GM19025 (cell line): ENCODE data around the gene RDH12.
"Not testable (repeated sequence)": the region's sequence is repeated elsewhere in the genome, so short reads cannot be mapped to it uniquely, and the experiment has no call there.

Source experiments
- ATAC-seq: cut with Tn5 transposase; IDR thresholded peaks from one replicate; pipeline ENCODE4 v1.9.1; 2021; ENCODE audit warnings: mild to moderate bottlenecking, low read depth, moderate library complexity; ENCODE audit not compliant: unreplicated experiment

Gene RDH12

DNA sequence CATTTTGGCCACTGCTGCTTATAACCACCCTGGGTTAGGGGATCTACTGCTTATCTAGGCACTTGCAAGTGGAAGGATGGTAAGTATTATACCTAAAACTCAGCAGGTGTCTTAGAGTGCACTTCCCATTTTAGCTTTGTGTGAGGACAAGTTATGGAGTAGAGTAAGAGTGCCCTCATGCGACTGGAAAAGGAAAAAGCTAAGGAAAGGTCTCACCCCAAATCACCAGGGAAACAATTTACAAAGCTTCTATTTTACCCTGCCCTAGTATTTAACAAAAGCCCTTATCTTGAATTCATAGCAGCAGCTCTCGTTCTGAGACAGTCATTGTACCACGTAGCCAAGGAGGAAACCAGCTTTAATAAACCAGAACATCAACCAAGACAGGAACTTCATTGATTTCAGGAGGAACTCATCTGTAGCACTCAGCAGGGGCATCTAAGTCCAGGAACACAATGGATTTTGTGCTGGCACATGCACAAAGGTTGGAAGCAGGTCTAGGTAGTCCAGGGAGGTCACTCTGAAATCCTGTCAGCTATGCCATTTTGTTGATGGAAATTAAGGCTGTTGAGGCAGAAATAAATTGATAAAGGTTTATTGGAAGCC is 2.9 kb downstream of the RDH12 start:
- ATAC-seq, result no peak

DNA sequence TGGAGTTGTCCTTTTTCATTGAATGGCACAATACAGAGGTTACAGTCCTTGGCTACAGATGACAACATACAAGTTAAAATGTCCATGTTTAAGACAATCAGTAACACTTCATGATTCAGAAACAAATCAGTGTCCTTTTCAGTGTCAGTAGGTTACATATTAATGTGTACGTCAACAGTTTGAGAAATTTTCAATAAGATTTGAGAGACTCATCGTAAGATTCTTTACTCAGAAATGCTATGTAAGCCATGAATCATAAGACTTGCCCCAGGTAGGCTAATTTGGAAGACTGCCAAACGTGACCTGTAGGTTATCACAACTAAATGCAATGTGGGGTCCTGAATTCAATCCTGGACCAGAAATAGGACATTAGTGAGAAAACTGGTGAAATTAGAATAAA is 3.5 kb downstream of the RDH12 start:
- ATAC-seq, result no peak

DNA sequence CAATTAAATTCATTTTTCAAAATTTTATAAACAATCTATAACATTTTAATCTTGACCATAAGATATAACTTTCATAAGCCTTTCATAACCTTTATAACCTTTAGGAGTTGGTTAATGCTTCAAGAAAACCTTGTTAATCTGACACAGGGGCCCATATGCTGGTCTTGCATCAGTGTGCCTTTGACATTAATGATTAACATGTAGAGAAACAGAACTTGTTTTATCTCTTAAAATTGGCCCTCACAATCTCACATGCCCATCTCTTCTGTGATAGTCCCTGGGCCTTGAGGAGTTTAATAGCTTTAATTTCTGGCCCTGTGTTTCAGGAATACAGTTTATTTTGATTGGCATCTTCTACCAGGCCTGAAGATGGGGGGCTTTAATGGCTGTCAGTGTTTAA is 7.7 kb downstream of the RDH12 start:
- not testable (repeated sequence) for ATAC-seq

DNA sequence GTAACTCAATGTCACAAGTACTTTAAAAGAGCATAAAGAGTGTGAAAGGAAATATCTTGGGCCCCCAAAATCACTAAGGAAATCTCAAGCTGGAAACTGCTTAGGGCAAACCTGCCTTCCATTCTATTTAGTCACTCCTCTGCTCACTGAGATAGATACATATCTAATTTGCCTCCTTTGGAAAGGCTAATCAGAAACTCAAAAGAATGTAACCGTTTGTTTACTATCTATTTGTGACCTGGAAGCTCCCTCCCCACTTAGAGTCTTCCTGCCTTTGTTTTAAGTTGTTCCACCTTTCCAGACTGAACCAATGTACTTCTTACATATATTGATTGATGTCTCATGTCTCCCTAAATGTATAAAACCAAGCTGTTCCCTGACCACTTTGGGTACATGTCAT is 8.1 kb downstream of the RDH12 start:
- ATAC-seq, result not testable (repeated sequence)

DNA sequence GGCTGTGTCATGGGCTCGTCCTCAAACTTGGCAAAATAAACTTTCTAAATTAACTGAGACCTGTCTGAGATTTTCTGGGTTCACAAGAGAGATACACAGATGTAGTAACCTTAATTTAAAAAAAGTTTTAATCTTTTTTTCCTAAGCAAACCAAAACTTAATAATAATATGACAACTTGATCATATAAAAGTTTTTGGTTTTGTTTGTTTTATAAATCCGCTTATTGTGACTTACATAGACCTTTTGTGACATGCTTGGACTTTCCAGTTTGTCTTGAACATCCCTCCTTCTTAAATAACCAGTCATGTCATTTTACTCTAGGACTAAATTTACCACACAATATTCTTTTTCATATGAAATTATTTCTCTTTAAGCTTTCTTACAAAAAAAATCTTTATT is 8.5 kb downstream of the RDH12 start:
- ATAC-seq, result no peak

DNA sequence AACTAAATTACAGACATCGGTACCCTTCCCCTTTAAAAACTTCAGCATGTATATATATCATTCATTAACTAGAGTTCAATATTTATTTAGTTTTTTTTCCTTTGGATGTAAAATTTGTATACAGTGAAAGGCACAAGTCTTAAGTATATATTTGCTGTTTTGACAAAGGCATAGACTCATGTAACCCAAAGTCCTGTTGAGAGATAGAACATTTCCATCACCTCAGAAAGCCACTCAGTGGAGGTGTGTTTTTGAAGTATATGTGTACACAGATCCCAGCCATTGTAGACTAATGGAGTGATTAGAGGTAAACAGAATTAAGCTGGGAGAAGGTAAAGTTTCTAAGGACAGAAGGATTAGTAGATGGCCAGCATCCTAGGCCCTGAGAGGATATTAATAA is 15.4 kb downstream of the RDH12 start:
- no peak for ATAC-seq

DNA sequence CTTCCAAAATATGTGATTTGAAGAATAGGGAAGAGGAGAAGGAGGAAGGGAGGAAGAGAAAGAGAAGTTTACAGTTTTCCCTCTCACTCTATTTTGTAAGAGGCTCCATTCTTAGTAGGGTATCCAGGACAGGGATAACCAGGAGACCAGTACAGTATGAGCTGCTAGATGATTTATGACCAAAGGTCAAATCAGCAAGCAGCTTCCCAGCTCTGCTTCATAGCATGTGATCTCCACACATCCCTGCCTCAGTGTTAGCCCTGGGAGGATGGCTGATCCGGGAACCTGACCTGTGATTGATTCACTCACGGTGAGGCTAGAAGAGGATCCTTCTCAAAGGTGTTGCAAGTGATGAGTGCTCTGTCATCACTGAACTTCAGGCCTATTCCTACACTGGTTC is 16.6 kb downstream of the RDH12 start:
- no peak for ATAC-seq

DNA sequence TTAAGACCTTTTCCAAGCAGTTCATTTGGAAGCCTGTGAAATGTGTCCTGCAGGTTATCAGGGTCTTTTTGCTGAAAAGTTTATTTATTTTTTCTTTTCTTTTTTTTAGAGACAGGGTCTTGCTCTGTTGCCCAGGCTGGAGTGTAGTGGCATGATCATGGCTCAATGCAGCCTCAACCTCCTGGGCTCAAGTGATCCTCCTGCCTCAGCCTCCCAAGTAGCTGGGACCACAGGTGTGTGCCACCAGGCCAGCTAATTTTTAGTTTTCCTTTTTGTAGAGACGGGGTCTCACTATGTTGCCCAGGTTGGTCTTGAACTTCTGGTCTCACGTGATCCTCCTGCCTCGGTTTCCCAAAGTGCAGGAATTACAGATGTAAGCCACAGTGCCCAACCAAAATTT is 17.7 kb downstream of the RDH12 start:
- not testable (repeated sequence) for ATAC-seq

DNA sequence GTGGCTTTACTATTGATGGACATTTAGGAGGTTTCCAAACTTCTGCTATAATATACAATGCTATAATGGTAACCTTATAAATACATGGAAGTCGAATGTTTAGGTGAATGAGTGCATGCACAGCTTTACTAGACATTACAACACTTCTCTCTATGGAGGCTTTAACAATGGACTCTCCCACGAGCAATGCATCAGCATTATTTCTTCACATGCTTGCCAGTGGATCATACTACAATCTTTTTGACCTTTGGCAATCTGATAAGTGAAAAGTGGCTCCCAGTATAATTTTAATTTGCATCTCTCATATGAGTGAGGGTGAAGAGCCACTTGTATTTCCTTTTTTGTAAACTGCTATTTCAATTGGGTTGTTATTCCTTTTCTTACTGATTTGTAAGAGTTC is 18.2 kb downstream of the RDH12 start:
- no peak for ATAC-seq

DNA sequence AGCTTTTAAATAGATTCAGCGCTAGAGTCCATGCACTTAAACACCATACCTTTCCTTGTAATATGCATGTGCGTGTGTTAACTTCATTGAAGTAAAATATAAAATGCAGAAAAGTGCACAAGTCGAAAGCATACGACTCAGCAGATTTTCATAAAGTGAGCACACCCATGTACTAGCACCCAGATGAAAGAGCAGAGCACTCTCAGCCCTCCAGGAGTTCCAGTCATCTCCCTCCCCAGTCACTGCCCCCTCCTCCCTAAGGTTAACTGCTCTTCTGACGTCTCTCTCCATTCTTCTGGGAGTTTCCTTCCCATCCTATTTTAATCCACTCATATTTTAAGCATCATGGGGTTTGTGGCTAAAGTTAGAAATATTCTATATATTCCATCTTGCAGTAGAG is 20.2 kb downstream of the RDH12 start:
- no peak for ATAC-seq

DNA sequence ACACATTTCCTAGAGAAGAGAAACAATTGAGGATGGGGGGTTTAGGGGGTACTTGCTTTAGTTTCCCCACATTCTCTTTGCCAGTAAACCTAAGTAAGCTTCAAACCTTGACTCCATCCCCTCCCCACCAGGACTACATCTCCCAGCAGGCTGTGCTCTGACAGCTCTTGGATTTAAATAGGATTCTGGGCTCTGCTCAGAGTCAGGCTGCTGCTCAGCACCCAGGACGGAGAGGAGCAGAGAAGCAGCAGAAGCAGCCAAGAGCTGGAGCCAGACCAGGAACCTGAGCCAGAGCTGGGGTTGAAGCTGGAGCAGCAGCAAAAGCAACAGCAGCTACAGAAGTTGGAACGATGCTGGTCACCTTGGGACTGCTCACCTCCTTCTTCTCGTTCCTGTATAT is 20.6 kb downstream of the RDH12 start:
- no peak for ATAC-seq

DNA sequence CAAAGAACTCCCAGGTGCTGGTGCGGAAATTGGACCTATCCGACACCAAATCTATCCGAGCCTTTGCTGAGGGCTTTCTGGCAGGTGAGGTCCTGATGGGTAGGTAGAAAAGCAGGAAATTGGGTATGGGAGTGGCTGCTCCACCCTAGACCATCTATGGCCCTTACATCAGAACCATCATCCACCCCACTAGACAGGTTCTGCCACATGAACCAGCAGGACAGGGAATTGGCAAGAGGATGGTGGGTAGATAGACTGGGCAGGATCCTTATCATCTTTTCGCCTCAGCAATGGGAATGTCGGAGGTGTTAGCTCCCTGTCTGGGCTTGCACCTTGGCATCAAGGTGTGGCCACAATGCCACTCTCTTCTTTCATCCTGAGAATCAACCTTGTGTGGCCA is 23.5 kb downstream of the RDH12 start:
- ATAC-seq, result no peak

DNA sequence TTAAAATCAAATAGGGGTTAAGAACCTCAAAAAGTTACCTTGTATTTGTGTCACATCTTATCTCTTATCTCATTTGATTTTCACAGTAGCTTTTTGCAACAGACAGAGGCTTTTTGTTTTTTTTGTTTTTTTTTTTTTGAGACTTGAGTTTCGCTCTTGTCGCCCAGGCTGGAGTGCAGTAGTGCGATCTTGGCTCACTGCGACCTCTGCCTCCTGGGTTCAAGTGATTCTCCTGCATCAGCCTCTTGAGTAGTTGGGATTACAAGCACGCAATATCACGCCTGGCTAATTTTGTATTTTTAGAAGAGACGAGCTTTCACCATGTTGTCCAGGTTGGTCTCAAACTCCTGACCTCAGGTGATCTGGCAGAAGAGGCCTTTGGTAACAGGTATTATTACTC is 25.7 kb downstream of the RDH12 start:
- ATAC-seq, result no peak

DNA sequence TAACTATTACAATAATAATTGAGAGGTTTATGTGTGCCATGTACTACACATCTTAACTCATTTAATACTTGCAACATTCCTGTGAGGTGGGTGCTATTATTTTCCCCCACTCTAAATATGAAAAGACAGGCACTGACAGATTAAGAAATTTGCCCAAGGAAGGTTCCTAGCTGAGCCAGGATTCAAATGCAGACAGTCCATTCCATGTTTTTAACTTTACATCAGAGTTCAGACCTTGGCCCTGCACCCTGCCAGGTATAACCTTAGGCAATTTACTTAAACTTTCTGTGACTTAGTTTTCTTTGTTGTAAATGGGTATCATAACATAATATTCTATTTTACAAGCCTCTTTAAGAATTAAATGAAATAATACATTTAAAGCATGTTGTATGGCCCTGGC is 26.6 kb downstream of the RDH12 start:
- ATAC-seq, result no peak

DNA sequence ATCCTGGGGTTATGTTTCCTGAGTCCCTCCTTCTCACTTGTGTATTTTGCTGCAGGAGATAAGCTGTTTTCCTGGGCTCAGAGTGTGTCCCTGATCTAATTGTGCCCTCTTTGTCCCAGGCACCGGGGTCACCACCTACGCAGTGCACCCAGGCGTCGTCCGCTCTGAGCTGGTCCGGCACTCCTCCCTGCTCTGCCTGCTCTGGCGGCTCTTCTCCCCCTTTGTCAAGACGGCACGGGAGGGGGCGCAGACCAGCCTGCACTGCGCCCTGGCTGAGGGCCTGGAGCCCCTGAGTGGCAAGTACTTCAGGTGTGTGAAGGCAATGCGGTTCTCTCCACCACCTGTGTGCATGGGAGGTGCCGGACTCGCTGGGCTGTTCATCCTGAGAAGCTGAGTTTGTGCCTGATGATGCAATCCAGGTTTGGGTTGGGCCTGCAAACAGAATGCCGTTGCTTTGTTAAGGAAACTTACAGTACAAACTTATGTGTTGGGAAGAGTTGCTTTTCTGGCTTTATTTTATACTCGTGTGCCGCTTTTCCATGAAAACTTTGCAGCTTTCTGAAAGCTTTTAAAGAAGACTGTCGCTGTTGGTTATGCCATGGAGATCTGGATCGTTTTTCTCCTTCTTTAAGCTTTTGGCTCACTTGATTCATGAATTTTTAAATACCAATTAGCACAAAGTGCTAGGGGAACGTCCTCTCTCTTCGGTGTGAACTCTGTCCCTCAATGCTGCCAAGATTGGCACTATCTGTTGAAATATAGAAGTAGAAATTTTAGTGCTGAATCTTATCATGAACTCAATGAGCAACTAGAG is 27.6 kb downstream of the RDH12 start:
- ATAC-seq, result no peak

DNA sequence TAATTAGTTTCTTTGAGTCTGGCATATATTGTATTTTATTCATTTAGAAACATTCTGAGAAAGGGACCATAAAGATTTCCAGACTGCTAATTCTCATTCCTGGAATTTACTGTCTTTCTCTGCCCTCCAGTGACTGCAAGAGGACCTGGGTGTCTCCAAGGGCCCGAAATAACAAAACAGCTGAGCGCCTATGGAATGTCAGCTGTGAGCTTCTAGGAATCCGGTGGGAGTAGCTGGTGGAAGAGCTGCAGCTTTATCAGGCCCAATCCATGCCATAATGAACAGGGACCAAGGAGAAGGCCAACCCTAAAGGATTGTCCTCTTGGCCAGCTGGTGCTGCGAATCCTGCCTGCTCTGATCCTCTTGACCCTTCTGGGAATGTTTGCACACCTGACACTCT is 31.9 kb downstream of the RDH12 start:
- no peak for ATAC-seq

DNA sequence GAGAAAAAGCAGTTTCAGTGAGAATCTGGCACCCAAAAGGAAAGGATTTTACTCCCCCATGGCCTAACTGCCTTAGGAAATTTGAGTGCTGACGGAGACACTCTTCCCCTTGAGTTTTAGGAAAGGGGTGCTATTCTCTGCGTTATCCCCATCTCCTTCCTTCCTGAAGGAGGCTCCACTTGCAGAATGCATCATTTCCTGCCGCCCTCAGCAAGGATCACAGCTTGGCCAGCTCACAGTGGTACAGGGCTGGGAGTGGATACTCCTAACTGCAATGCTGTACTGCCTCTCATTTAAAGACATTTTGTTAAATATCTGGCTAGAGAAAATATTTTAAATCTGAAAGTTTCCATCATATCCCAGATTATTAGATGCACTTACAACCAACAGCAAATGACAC is 33.0 kb downstream of the RDH12 start:
- ATAC-seq, result no peak

DNA sequence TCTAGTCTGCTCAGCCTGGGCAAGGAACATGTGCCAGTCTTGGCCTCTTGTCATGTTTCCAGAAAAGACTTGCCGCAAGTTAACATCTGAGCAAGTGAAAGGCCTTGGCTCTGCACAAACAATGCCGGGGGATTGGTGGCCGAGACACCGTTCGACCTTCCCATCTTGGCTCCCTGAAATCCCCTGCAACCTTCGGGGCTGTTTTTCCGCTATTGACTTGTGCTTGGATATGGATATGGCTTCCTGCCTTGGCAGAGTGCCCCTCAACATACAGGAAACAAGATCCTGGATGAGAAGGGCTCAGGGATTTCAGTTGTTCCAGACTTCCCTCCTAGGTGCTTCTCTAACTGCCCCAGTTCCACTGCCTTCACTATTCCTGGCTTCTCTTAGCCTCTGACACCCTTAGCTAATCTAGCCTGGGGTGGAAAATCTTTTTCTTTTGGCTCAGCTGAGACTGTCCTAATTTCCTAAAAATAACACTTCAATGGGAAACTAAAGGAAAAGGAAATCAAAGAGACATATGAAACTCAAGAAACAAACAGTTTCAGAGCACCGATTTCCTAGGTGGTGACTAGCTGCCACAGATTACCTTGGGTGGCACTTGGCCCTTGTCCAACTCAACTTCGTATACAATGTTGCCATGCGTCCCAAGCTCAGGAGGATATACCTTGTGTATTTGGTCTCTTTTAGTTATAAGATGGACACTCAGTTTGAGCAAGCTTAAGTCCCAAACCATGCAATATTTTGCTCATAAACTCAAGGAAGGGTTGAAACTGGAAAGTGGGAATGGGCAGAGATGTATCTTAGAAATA is 33.9 kb downstream of the RDH12 start:
- ATAC-seq, result no peak

DNA sequence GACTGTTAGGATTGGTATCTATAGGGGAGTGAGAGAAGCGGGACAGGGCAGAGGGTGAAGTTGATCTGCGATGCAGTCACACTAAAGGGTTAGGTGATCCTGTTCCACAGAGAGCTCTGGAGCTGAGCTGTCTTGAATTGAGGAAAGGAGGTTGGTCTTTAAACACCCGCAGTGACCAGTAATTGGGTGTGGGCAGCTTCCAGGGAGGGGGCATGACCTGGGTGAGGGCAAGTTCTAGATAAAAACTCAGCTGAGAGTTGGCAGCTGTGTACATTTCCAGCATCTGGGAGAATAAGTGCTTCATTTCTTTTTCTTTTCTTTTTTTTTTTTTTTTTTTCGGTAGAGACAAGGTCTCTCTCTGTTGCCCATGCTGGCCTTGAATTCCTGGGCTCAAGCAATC is 35.1 kb downstream of the RDH12 start:
- no peak for ATAC-seq

DNA sequence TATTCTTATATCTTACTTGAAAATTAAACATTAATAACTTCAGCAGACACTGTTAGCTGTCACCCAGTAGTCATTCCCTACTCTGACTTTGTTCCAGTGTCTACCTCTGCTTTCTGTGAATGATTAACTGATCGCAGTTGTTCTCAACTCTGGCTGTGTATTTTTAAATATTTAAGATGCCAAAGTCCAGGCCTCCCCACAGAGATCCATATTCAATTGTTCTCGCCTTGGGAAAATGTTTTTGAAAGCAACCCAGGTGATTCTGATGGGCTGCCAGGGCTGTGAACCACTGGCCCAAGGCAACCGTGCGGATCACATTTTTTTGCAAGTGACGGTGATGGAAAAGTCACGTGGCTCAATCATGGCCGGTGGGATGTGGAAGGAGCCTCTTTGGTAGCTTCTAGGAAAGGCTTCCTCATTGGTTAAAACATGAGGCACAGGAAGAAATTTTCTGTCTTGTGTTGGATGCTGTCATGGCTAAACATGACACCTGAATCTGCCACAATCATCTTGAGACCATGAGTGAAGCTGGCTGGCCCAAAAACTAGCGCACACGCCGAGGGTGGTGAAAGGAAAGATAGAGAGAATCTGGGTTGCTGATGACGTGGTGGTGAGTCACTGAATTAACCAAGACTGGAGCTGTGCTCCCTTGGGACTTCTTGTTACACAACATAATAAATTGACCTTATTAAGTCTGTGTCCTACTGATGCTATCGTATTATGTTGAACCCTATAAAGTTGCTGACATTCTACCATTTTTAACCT is 37.2 kb downstream of the RDH12 start:
- no peak for ATAC-seq

DNA sequence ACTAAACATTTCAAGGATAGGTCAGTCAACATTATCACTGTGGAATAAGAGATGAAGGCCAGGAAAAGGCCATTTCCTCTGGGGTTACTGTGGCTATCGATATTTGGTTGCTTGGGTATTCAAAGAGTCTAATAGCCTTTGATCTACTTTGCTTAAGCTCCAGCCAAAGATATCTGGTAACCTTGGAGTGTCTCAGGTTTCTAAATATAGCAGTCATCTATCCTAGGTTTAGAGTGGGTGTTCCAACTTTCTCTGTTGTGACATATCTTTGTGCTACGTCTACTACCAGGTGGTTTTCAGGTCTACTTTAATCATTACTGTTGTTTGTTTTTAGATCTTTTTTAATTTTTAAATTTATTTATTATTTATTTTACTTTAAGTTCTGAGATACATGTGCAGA is 42.4 kb downstream of the RDH12 start:
- no peak for ATAC-seq
